K562 (cell line): ENCODE results near the gene ACSL3. TPM values are rescaled to one million over a fixed set of nuclear protein-coding genes. Genes with fewer than 3 reads are reported as not detected.

Experiments used
- ATAC-seq: fragments of 200-7000 bp; cut with Tn5 transposase; 3 replicates; pipeline ENCODE4 v1.9.1; 2020; ENCODE audit warnings: moderate library complexity
- BruUV-seq: library from RNA; stranded (reverse); fragments of 400-500 nt; replicated peaks from 2 replicates; lab custom pipeline; 2021; lab: Mats Ljungman, UMichigan
- CTCF ChIA-PET: fragments of 300-600 bp; formaldehyde crosslinking; extraction: SDS; loops from one replicate; lab custom pipeline; 2021; ENCODE audit warnings: low intra/inter-chr PET ratio; lab: Yijun Ruan, JAX
- POLR2A ChIA-PET: fragments of 300-600, 350-650 bp; sonication (Branson Sonifier 250); formaldehyde crosslinking; extraction: SDS; loops from one replicate; lab custom pipeline; 2021; ENCODE audit warnings: antibody characterized with exemption, inconsistent platforms; lab: Yijun Ruan, JAX
- DNase-seq, 4 experiments: peaks; one replicate each; pipeline versions ENCODE4 v3.0.0 to v3.0.0-alpha.2; 2011 to 2018; ENCODE audit warnings: low spot score in 3 of 4, mixed read lengths in 3 of 4; ENCODE audit errors: extremely low read depth in 1 of 4
- FAIRE-seq: peaks from 2 replicates; lab custom pipeline; 2011; peaks lifted over from hg19 to GRCh38; lab: Jason Lieb, UNC
- H2AFZ ChIP-seq: 2 replicates; pipeline ENCODE4 v1.6.0; 2011; ENCODE audit warnings: low read depth, low read length, control low read depth, inconsistent platforms
- H3K27ac ChIP-seq: fragments of 200-600 bp; 3 replicates; pipeline ENCODE4 v1.8.0; 2011; ENCODE audit warnings: low read depth, mild to moderate bottlenecking, control low read depth, inconsistent platforms, low read length, moderate library complexity, mixed read lengths; ENCODE audit errors: extremely low read depth
- H3K27me3 ChIP-seq, 2 experiments: fragments of 300-600 bp in 1 of 2; 2 replicates in 1 of 2; 3 replicates in 1 of 2; pipeline versions ENCODE4 v1.6.0 to v1.8.0; 2011; ENCODE audit warnings: inconsistent platforms in 2 of 2, low read length in 2 of 2, mild to moderate bottlenecking in 1 of 2, mixed read lengths in 1 of 2, moderate library complexity in 1 of 2; ENCODE audit not compliant: control insufficient read depth in 2 of 2, insufficient read depth in 2 of 2
- H3K36me3 ChIP-seq: fragments of 300-600 bp; 3 replicates; pipeline ENCODE4 v1.8.0; 2011; ENCODE audit warnings: mild to moderate bottlenecking, low read length, inconsistent platforms; ENCODE audit not compliant: control insufficient read depth, insufficient read depth
- H3K4me1 ChIP-seq, 2 experiments: fragments of 200-600 bp in 1 of 2; replicated peaks in 1 of 2; 2 replicates in 1 of 2; 3 replicates in 1 of 2; pipeline versions ENCODE4 v1.5.1 to v1.8.0; 2011; ENCODE audit warnings: inconsistent platforms in 2 of 2, low read length in 2 of 2, mild to moderate bottlenecking in 1 of 2, mixed read lengths in 1 of 2, moderate library complexity in 1 of 2; ENCODE audit not compliant: control insufficient read depth in 2 of 2, insufficient read depth in 2 of 2
- H3K4me2 ChIP-seq: 2 replicates; pipeline ENCODE4 v1.6.1; 2011; ENCODE audit warnings: low read length, control low read depth, inconsistent platforms, mixed read lengths; ENCODE audit not compliant: insufficient read depth
- H3K4me3 ChIP-seq: fragments of 200-600 bp; sonication (generic), shearing (Covaris generic); 2 replicates; pipeline ENCODE4 v1.5.1; 2016; ENCODE audit warnings: control low read depth, inconsistent platforms
- H3K79me2 ChIP-seq: fragments of 200-600 bp; 3 replicates; pipeline ENCODE4 v1.8.0; 2011; ENCODE audit warnings: low read length, inconsistent platforms; ENCODE audit not compliant: control insufficient read depth, insufficient read depth
- H3K9ac ChIP-seq, 2 experiments: 2 replicates each; pipeline versions ENCODE4 v1.6.0 to v1.6.1; 2011; ENCODE audit warnings: low read depth in 2 of 2, low read length in 2 of 2, control low read depth in 1 of 2, inconsistent platforms in 1 of 2, mild to moderate bottlenecking in 1 of 2, mixed read lengths in 1 of 2; ENCODE audit not compliant: insufficient read depth in 1 of 2
- H3K9me1 ChIP-seq: one replicate; pipeline ENCODE4 v1.6.0; 2011; ENCODE audit warnings: inconsistent platforms, mild to moderate bottlenecking, low read length, moderate library complexity; ENCODE audit not compliant: control insufficient read depth, insufficient read depth
- H3K9me3 ChIP-seq: replicated peaks from 2 replicates; pipeline ENCODE4 v1.5.1; 2011; ENCODE audit warnings: low read depth, low read length, inconsistent platforms; ENCODE audit not compliant: control insufficient read depth, insufficient read depth
- H4K20me1 ChIP-seq: replicated peaks from 2 replicates; pipeline ENCODE4 v1.6.1; 2011; ENCODE audit warnings: low read length, inconsistent platforms, mixed read lengths; ENCODE audit not compliant: control insufficient read depth, insufficient read depth
- EHMT2 ChIP-seq: fragments of 450-650 bp; IDR thresholded peaks from 2 replicates; pipeline ENCODE4 v1.6.1; 2018; ENCODE audit warnings: antibody characterized with exemption
- GABPB2 ChIP-seq: fragments of 250-450 bp; sonication (Bioruptor Pico); conservative IDR thresholded peaks from 2 replicates; pipeline ENCODE4 v1.5.1; 2021; ENCODE audit warnings: mild to moderate bottlenecking
- GTF2A2 ChIP-seq: IDR thresholded peaks from 2 replicates; pipeline ENCODE4 v1.6.1; 2016; ENCODE audit warnings: mild to moderate bottlenecking, missing genetic modification characterization, missing compliant biosample characterization
- IRF2 ChIP-seq: sonication (generic); formaldehyde crosslinking; IDR thresholded peaks from 2 replicates; pipeline ENCODE4 v1.8.1; 2022; ENCODE audit warnings: mild to moderate bottlenecking, missing genetic modification reagents
- JUND ChIP-seq, 2 experiments: IDR thresholded peaks; 2 replicates in 1 of 2; 3 replicates in 1 of 2; pipeline ENCODE4 v1.6.1; 2011; ENCODE audit warnings: borderline replicate concordance in 2 of 2, low read depth in 2 of 2, low read length in 2 of 2, improper control_type of control experiment in 1 of 2, missing biosample characterization in 1 of 2, missing genetic modification characterization in 1 of 2, missing genetic modification reagents in 1 of 2
- MAFK ChIP-seq: IDR thresholded peaks from 2 replicates; pipeline ENCODE4 v1.6.1; 2011; ENCODE audit warnings: low read length, improper control_type of control experiment
- MEIS2 ChIP-seq: fragments of 450-650 bp; IDR thresholded peaks from 2 replicates; pipeline ENCODE4 v1.6.1; 2014; ENCODE audit warnings: mild to moderate bottlenecking; ENCODE audit not compliant: partially characterized antibody
- SMARCA4 ChIP-seq: fragments of 450-650 bp; IDR thresholded peaks from 2 replicates; pipeline ENCODE4 v1.6.1; 2016
- TRIM24 ChIP-seq, 2 experiments: fragments of 450-650 bp; IDR thresholded peaks; 2 replicates each; pipeline ENCODE4 v1.6.1; 2016
- ZBTB17 ChIP-seq: fragments of 450-650 bp; formaldehyde crosslinking; IDR thresholded peaks from 2 replicates; pipeline ENCODE4 v1.4.0; 2020; ENCODE audit warnings: mild to moderate bottlenecking
- ZNF316 ChIP-seq: fragments of 450-650 bp; IDR thresholded peaks from 2 replicates; pipeline ENCODE4 v1.6.1; 2016
- WGBS: fragments of 100-300 bp; shearing (Covaris generic); methylation state at CpG from one replicate; pipeline ENCODE4 v1.1.6; 2016; ENCODE audit warnings: low coverage, mixed read lengths; ENCODE audit not compliant: insufficient coverage; ENCODE audit errors: missing lambda C conversion rate; 5-methylcytosine and 5-hydroxymethylcytosine counted together
- in situ Hi-C: fragments of 300-500 bp; cut with MboI; formaldehyde crosslinking; loops from 4 replicates; pipeline ENCODE4 v1.15.0; 2018; ENCODE audit warnings: inconsistent platforms, mixed read lengths
- intact Hi-C: fragments of 100-400 bp; cut with micrococcal nuclease; formaldehyde crosslinking; loops from 2 replicates; pipeline ENCODE4 v1.14.2; 2022
- polyA plus RNA-seq, 8 experiments: library from polyadenylated mRNA; depleted of rRNA in 4 of 8; stranded (reverse) in 5 of 8; unstranded in 3 of 8; fragments of >200 nt; fragmentation: Nextera tagmentation in 2 of 8; fragmentation: Illumina TruSeq in 1 of 8; extraction: Ambion mirVana in 2 of 8; extraction: Trizol in 1 of 8; gene quantifications; 2 replicates each; pipeline versions ENCODE4 v1.2.1 to v1.2.3, GENCODE V29; 2011 to 2014; ENCODE audit warnings: inconsistent platforms in 1 of 8, missing spikeins in 1 of 8
- total RNA-seq, 7 experiments: library from RNA; depleted of rRNA in 6 of 7; stranded (reverse); fragments of >200 nt in 6 of 7; fragmentation: Illumina TruSeq in 2 of 7; extraction: Trizol in 2 of 7; gene quantifications; 2 replicates each; pipeline versions ENCODE4 v1.2.1 to v1.2.3, GENCODE V29; 2011 to 2021; ENCODE audit warnings: low replicate concordance in 1 of 7
- TF ChIP-seq, protein P1 (sequence below), 2 experiments: fragments of 450-650 bp in 1 of 2; sonication (generic) in 1 of 2; formaldehyde crosslinking in 1 of 2; IDR thresholded peaks in 1 of 2; conservative IDR thresholded peaks in 1 of 2; 2 replicates each; pipeline versions ENCODE4 v1.6.1 to v1.8.1; 2016 to 2023; ENCODE audit warnings: mild to moderate bottlenecking in 2 of 2, moderate library complexity in 2 of 2, inconsistent platforms in 1 of 2, missing genetic modification reagents in 1 of 2
- TF ChIP-seq, protein P2 (sequence below): fragments of 250-450 bp; sonication (Bioruptor Pico); IDR thresholded peaks from 2 replicates; pipeline ENCODE4 v1.4.0; 2020; ENCODE audit warnings: mild to moderate bottlenecking, moderate library complexity
- TF ChIP-seq, protein P3 (sequence below): sonication (generic); formaldehyde crosslinking; IDR thresholded peaks from 2 replicates; pipeline ENCODE4 v1.8.1; 2023; ENCODE audit warnings: mild to moderate bottlenecking, missing genetic modification reagents
- TF ChIP-seq, protein P4 (sequence below): fragments of 450-650 bp; IDR thresholded peaks from 2 replicates; pipeline ENCODE4 v1.6.1; 2016

ACSL3 gene
- total and polyA plus RNA-seq, 9 of the 15 experiments (the other 6 are each of a cell fraction or from before 2014, with no cell fraction given), result 21.3 to 123 (median 85.2) TPM

DNA sequence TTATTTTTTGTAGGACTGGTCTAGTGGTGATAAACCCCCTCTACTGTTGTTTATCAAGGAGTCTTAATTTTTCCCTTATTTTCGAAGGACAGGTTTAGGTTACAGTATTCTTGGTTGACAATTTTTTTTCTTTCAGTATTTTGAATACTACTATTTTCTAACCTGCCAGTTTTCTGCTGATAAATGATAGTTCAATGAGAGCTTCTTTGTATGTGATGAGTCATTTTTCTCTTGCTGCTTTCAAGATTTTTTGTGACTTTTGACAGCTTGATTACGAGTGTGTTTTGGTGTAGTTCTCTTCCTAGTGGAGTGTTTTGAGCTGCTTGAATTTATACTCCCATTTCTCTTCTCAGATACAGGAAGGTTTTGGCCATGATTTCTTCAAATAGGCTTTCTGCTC lies 77.5 kb downstream of the ACSL3 start:
- Histone ChIP-seq H3K79me2 (peaks cover 15% of the 10 kb centered on the region), H3K4me2 (no peak overlapping the region), H3K9me3 (no peaks in the 10 kb centered on the region; the same call in 1 of the 2 replicates), H4K20me1 (no peaks in the 10 kb centered on the region; the same call in 1 of the 2 replicates), H2AFZ (no peak overlapping the region), H3K9me1 (no peaks in the 10 kb centered on the region), H3K4me3 (no peak overlapping the region), H3K27me3 (no peaks in the 10 kb centered on the region), H3K36me3 (peaks cover 75% of the 10 kb centered on the region; the same call in 2 of the 3 replicates), H3K9ac (no peak overlapping the region), H3K27ac (0 out of 3 replicates have a peak overlapping the region, but pooled peaks have one; percentile 12), H3K4me1 (no peaks in the 10 kb centered on the region)
- intact Hi-C loops, result loop anchor here (2.0 kb wide), 1 partner anchor 248 kb away; no protein-coding TSS in a partner anchor
- no TSS peak for BruUV-seq
- WGBS, result 17% methylated on average over 2 of the region's 2 CpGs
- in situ Hi-C loops, result no loop called here
- ChIA-PET CTCF (interaction anchor here (1.4 to 2.0 kb wide), 2 partner anchors 245 to 248 kb away, joined by 6 to 17 read pairs; no protein-coding TSS in a partner anchor), POLR2A (interaction anchor here (1.2 kb wide), 1 partner anchor 229 kb away, joined by 3 read pairs; no protein-coding TSS in a partner anchor)
- peak; percentile 82 for FAIRE-seq
- peak in 1 of 4 experiments; percentile 23 for DNase-seq
- peak; percentile 67 for ATAC-seq
- peak; percentile 19; the same call in 1 of the 2 replicates for TF ChIP-seq MAFK
- TF ChIP-seq, protein P1, sequence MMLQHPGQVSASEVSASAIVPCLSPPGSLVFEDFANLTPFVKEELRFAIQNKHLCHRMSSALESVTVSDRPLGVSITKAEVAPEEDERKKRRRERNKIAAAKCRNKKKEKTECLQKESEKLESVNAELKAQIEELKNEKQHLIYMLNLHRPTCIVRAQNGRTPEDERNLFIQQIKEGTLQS (IDR thresholded peaks at IDR 0.05), result peak; percentile 85
- TF ChIP-seq, protein P1 (CRISPR knock-in tag; conservative IDR thresholded peaks at IDR 0.05), result no peak
- TF ChIP-seq ZNF316, result peak; percentile 85
- TF ChIP-seq IRF2 (CRISPR knock-in tag), result no peak
- TF ChIP-seq JUND (IDR thresholded peaks at IDR 0.05; ENCODE audit: borderline replicate concordance, low read depth, low read length), result peak; percentile 79; the same call in 1 of the 2 replicates
- TF ChIP-seq JUND (tag; IDR thresholded peaks at IDR 0.05; ENCODE audit: borderline replicate concordance, low read depth, low read length), result peak; percentile 58; the same call in 1 of the 3 replicates
- TF ChIP-seq SMARCA4, result peak; percentile 31; the same call in 1 of the 2 replicates
- TF ChIP-seq GABPB2 (CRISPR knock-in tag), result no peak
- TF ChIP-seq TRIM24 (IDR thresholded peaks at IDR 0.05), result peak; percentile 6 to 26; a peak in 1 of 4 replicates
- TF ChIP-seq, protein P2, sequence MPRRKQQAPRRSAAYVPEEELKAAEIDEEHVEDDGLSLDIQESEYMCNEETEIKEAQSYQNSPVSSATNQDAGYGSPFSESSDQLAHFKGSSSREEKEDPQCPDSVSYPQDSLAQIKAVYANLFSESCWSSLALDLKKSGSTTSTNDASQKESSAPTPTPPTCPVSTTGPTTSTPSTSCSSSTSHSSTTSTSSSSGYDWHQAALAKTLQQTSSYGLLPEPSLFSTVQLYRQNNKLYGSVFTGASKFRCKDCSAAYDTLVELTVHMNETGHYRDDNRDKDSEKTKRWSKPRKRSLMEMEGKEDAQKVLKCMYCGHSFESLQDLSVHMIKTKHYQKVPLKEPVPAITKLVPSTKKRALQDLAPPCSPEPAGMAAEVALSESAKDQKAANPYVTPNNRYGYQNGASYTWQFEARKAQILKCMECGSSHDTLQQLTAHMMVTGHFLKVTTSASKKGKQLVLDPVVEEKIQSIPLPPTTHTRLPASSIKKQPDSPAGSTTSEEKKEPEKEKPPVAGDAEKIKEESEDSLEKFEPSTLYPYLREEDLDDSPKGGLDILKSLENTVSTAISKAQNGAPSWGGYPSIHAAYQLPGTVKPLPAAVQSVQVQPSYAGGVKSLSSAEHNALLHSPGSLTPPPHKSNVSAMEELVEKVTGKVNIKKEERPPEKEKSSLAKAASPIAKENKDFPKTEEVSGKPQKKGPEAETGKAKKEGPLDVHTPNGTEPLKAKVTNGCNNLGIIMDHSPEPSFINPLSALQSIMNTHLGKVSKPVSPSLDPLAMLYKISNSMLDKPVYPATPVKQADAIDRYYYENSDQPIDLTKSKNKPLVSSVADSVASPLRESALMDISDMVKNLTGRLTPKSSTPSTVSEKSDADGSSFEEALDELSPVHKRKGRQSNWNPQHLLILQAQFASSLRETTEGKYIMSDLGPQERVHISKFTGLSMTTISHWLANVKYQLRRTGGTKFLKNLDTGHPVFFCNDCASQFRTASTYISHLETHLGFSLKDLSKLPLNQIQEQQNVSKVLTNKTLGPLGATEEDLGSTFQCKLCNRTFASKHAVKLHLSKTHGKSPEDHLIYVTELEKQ (CRISPR knock-in tag), result no peak
- TF ChIP-seq MEIS2, result peak; percentile 82
- TF ChIP-seq, protein P3, sequence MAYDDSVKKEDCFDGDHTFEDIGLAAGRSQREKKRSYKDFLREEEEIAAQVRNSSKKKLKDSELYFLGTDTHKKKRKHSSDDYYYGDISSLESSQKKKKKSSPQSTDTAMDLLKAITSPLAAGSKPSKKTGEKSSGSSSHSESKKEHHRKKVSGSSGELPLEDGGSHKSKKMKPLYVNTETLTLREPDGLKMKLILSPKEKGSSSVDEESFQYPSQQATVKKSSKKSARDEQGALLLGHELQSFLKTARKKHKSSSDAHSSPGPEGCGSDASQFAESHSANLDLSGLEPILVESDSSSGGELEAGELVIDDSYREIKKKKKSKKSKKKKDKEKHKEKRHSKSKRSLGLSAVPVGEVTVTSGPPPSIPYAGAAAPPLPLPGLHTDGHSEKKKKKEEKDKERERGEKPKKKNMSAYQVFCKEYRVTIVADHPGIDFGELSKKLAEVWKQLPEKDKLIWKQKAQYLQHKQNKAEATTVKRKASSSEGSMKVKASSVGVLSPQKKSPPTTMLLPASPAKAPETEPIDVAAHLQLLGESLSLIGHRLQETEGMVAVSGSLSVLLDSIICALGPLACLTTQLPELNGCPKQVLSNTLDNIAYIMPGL (CRISPR knock-in tag), result no peak
- TF ChIP-seq, protein P4, sequence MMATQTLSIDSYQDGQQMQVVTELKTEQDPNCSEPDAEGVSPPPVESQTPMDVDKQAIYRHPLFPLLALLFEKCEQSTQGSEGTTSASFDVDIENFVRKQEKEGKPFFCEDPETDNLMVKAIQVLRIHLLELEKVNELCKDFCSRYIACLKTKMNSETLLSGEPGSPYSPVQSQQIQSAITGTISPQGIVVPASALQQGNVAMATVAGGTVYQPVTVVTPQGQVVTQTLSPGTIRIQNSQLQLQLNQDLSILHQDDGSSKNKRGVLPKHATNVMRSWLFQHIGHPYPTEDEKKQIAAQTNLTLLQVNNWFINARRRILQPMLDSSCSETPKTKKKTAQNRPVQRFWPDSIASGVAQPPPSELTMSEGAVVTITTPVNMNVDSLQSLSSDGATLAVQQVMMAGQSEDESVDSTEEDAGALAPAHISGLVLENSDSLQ, result peak; percentile 71
- TF ChIP-seq EHMT2, result peak; percentile 51; the same call in 1 of the 2 replicates
- no peak for TF ChIP-seq ZBTB17
- no peak for TF ChIP-seq GTF2A2
